Measurements from ENCODE around the gene UQCRFS1. TPM values are rescaled to one million over a fixed set of nuclear protein-coding genes. Genes with fewer than 3 reads are reported as not detected.
"Not testable (repeated sequence)": the region's sequence is repeated elsewhere in the genome, so short reads cannot be mapped to it uniquely, and the experiment has no call there.

Gene UQCRFS1
- total RNA-seq, 1 experiment from 2014 or later = 44.0 TPM

DNA sequence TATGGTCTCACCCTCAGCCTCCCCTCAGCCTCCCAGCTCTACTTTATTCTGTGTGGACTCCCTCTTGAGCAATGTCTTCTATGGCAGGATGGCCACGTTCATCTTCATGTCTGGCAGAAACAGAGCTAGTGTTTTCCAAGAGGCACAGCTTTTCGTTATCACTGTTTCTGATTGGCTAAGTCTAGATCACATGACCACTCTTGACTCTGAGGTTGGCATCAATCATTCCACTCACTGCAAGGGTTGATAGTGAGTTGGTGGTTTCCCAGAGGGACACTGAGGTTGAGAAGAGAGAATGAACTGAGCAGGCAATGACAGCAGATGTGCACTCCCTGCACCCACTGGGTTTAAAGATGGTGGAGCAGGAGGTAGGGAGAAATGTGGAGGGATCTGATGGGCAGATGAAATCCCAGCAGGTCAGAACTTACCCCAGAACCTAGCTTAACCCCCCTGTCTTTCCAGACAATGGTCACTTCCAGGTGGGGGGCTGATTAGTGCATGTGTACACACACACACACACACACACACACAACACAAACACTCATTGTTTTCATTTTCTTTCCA lies 26.3 kb upstream of the UQCRFS1 start:
- Histone ChIP-seq H3K36me3 (ENCODE audit: control insufficient read depth, insufficient read depth, low read length) (no peaks in the 10 kb centered on the region), H3K9me3 (no peaks in the 10 kb centered on the region), H3K4me1 (no peaks in the 10 kb centered on the region), H3K4me3 (ENCODE audit: low read depth, low read length) (no peak overlapping the region), H3K27me3 (replicated peaks; ENCODE audit: control insufficient read depth, insufficient read depth, low read length) (no peaks in the 10 kb centered on the region)
- Mint-ChIP-seq H3K4me3 (ENCODE audit: unreplicated experiment) (no peak overlapping the region), H3K27me3 (ENCODE audit: insufficient read depth, unreplicated experiment) (peaks cover 16% of the 10 kb centered on the region), H3K9me3 (ENCODE audit: unreplicated experiment) (no peaks in the 10 kb centered on the region), H3K4me1 (ENCODE audit: low read depth, unreplicated experiment) (no peaks in the 10 kb centered on the region), H3K27ac (ENCODE audit: unreplicated experiment) (no peak overlapping the region), H3K36me3 (ENCODE audit: insufficient read depth, unreplicated experiment) (no peaks in the 10 kb centered on the region)
- intact Hi-C loops (cut with micrococcal nuclease; ENCODE audit: unreplicated experiment) = no loop called here
- TF ChIP-seq CTCF (IDR thresholded peaks at IDR 0.05; ENCODE audit: insufficient read depth in 1 of 2, low read depth in 1 of 2, low read length in 1 of 2, severe bottlenecking in 1 of 2, unreplicated experiment in 1 of 2) = no peak
- ChIA-PET POLR2A (no interaction called here), CTCF (no interaction called here)
- no TSS peak for BruUV-seq (replicated peaks)
- no peak for DNase-seq

DNA sequence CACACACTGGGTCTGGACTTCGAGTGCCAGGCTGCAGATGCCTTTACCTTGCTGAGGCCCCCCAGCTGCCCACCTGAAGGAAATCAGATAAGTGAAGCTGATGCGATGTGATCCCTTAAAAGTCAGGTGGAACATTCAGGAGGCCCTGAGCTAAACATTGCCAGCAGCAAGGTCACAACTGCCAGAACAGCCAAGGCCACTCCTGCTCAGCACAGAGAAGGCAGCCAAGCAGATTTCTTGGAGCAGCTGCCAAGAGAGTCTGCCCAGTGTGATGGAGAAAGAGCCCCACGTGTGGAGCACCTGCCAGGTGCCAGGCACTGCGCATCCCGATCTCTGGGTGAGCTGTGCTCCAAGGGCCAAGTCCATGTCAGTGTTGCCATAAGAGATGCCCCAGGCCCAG lies 20.6 kb upstream of the UQCRFS1 start:
- no peak for DNase-seq
- H3K4me3 ChIP-seq (ENCODE audit: low read depth, low read length) = no peak overlapping the region
- no peaks in the 10 kb centered on the region for H3K27me3 ChIP-seq (replicated peaks; ENCODE audit: control insufficient read depth, insufficient read depth, low read length)
- no peak overlapping the region for H3K4me3 Mint-ChIP-seq (ENCODE audit: unreplicated experiment)
- no peaks in the 10 kb centered on the region for H3K9me3 ChIP-seq
- TF ChIP-seq CTCF (IDR thresholded peaks at IDR 0.05; ENCODE audit: insufficient read depth in 1 of 2, low read depth in 1 of 2, low read length in 1 of 2, severe bottlenecking in 1 of 2, unreplicated experiment in 1 of 2) = no peak
- H3K27ac Mint-ChIP-seq (ENCODE audit: unreplicated experiment) = no peak overlapping the region
- BruUV-seq (replicated peaks) = no TSS peak
- intact Hi-C loops (cut with micrococcal nuclease; ENCODE audit: unreplicated experiment) = no loop called here
- H3K36me3 ChIP-seq (ENCODE audit: control insufficient read depth, insufficient read depth, low read length) = no peaks in the 10 kb centered on the region
- no peaks in the 10 kb centered on the region for H3K4me1 ChIP-seq
- ChIA-PET POLR2A (no interaction called here), CTCF (interaction anchor here (0.6 kb wide), 1 partner anchor 30 kb away, joined by 3 read pairs; no protein-coding TSS in a partner anchor)
- no peaks in the 10 kb centered on the region for H3K4me1 Mint-ChIP-seq (ENCODE audit: low read depth, unreplicated experiment)
- no peaks in the 10 kb centered on the region for H3K9me3 Mint-ChIP-seq (ENCODE audit: unreplicated experiment)
- H3K36me3 Mint-ChIP-seq (ENCODE audit: insufficient read depth, unreplicated experiment) = no peaks in the 10 kb centered on the region
- peaks cover 7% of the 10 kb centered on the region for H3K27me3 Mint-ChIP-seq (ENCODE audit: insufficient read depth, unreplicated experiment)

- POLR2A ChIA-PET = no interaction called here
- H3K9me3 ChIP-seq = no peaks in the 10 kb centered on the region
- BruUV-seq (replicated peaks) = no TSS peak
- CTCF ChIA-PET = interaction anchor here (0.6 kb wide), 1 partner anchor 90 kb away, joined by 6 read pairs; no protein-coding TSS in a partner anchor
- Mint-ChIP-seq H3K36me3 (ENCODE audit: insufficient read depth, unreplicated experiment) (no peaks in the 10 kb centered on the region), H3K9me3 (ENCODE audit: unreplicated experiment) (no peaks in the 10 kb centered on the region), H3K27ac (ENCODE audit: unreplicated experiment) (no peak overlapping the region), H3K27me3 (ENCODE audit: insufficient read depth, unreplicated experiment) (peaks cover 7% of the 10 kb centered on the region), H3K4me3 (ENCODE audit: unreplicated experiment) (no peak overlapping the region), H3K4me1 (ENCODE audit: low read depth, unreplicated experiment) (no peaks in the 10 kb centered on the region)
- H3K4me1 ChIP-seq = no peaks in the 10 kb centered on the region
- H3K4me3 ChIP-seq (ENCODE audit: low read depth, low read length) = no peak overlapping the region
- intact Hi-C loops (cut with micrococcal nuclease; ENCODE audit: unreplicated experiment) = no loop called here
- DNase-seq = no peak
- TF ChIP-seq CTCF (IDR thresholded peaks at IDR 0.05; ENCODE audit: insufficient read depth in 1 of 2, low read depth in 1 of 2, low read length in 1 of 2, severe bottlenecking in 1 of 2, unreplicated experiment in 1 of 2) = no peak
- H3K36me3 ChIP-seq (ENCODE audit: control insufficient read depth, insufficient read depth, low read length) = no peaks in the 10 kb centered on the region
- H3K27me3 ChIP-seq (replicated peaks; ENCODE audit: control insufficient read depth, insufficient read depth, low read length) = no peaks in the 10 kb centered on the region
Measured at GRCh38 chr19:29232315-29232852, 19.4 kb upstream of the UQCRFS1 start.

- H3K9me3 Mint-ChIP-seq (ENCODE audit: unreplicated experiment); CTCF ChIA-PET: not testable (repeated sequence)
Measured at GRCh38 chr19:29231306-29231705, 18.4 kb upstream of the UQCRFS1 start.

More at GRCh38 chr19:29231306-29231705, 18.4 kb upstream of the UQCRFS1 start:
- H3K4me1 Mint-ChIP-seq (ENCODE audit: low read depth, unreplicated experiment); DNase-seq; H3K4me3 Mint-ChIP-seq (ENCODE audit: unreplicated experiment); H3K27me3 Mint-ChIP-seq (ENCODE audit: insufficient read depth, unreplicated experiment); H3K27ac Mint-ChIP-seq (ENCODE audit: unreplicated experiment); H3K4me3 ChIP-seq (ENCODE audit: low read depth, low read length); H3K36me3 Mint-ChIP-seq (ENCODE audit: insufficient read depth, unreplicated experiment); POLR2A ChIA-PET; H3K4me1 ChIP-seq; H3K36me3 ChIP-seq (ENCODE audit: control insufficient read depth, insufficient read depth, low read length); H3K27me3 ChIP-seq (replicated peaks; ENCODE audit: control insufficient read depth, insufficient read depth, low read length); H3K9me3 ChIP-seq; intact Hi-C loops (cut with micrococcal nuclease; ENCODE audit: unreplicated experiment); BruUV-seq (replicated peaks): not testable (repeated sequence)
